Activated naive CD4-positive, alpha-beta T cell (primary cell): Measurements from ENCODE around the gene KCNJ8.
"Not testable (repeated sequence)": the region's sequence is repeated elsewhere in the genome, so short reads cannot be mapped to it uniquely, and the experiment has no call there.

Experiments used
- DNase-seq, 4 experiments: peaks; one replicate each; lab custom pipeline; 2025; lab: John Stamatoyannopoulos, UW

KCNJ8 gene

DNA sequence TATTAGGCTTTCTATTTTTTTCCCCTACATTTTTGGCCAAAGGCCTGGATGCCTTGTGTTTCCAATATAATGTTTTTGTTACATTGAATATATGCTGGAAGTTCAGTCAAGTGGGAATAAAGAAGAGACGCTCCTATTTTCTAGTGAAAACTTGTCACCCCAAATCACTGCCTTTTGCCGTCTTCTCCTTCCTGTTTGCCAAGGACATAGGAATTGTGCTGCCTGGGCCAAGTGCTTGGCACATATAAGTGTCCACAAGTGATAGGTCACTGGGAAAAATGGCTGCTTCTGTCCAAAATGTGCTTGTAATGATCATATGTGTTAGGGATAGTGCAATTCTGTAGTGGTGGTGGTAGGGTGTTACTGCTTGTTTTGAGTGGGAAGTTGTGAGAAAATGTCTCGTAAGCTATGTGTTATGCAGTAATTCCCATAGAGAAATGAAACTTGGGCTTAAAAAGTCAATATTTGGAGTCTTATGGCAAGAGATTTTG is 11.6 kb upstream of the KCNJ8 start:
- DNase-seq, result no peak

DNA sequence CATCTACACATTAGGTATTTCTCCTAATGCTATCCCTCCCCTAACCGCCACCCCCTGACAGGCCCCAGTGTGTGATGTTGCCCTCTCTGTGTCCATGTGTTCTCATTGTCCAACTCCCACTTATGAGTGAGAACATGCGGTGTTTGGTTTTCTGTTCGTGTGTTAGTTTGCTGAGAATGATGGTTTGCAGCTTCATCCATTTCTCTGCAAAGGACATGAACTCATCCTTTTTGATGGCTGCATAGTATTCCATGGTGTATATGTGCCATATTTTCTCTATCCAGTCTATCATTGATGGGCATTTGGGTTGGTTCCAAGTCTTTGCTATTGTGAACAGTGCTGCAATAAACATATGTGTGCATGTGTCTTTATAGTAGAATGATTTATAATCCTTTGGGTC is 8.2 kb upstream of the KCNJ8 start:
- DNase-seq, result not testable (repeated sequence)

DNA sequence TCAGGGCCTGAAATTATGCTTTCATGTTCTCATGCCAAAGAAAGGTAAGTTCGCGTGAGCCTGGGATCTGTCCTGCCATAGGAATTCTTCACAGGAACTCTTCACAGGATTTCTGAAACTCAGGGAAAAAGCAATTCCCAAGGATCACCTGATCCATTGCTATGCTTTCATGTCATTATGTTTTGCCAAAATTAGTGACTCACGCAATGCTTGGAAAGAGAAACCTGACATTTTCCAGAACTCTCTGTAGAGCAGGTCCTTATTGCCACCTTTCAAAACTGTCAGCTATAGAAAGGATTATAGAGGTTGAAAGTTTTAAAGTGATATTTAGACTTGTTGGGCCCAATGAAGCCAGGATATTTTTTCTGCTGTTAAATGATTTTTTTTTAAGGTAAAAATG is 6.3 kb upstream of the KCNJ8 start:
- DNase-seq, result no peak

DNA sequence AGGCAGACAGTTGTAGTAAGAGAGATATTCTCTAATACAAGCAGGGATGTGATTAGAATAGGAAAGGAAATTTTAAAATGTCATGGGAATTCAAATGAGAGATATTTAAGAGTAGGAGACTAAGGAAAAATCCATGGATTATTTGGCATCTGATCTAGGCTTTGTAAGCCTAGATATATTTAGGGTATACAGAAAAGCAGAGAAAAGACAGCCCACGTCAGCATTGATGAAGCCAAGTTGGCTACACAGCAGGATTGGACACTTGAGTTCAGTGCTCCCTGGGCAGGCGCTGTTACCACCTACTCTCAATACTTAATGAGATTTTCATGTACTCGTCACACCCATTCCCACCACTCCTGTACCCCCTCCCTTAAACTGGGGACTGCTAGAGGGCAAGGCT is 1.7 kb upstream of the KCNJ8 start:
- no peak for DNase-seq

DNA sequence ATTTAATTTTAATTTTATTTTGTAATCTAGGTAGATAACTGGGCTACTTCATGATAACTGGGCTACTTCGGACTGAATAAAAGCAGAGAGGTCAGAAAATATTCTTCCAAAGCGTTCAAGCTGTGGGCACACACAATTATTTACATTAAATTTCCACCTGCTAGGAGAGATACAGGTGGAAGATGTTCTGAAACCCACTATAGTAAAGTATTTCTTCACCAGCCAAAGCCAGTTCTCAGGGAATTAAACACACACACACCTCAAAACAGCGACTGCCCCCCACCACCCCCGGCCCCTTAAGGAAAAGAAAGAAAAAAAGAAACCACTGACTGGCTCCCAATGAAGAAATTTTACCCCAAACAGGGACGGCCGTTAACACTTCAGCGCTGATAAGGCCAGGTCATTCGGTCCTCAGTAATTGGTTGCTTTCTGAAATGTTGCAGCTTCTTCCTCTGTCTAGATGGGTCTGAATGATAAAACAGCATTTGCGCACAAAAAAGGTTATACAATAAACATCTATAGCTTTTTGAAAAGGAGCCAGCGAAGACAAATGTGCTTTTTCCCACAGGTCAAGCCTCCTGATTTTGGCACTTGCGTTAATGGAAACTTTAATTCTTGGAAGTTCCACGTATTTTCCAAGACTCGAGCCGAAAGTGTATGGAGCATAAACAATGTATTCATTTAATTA is 771 bp upstream of the KCNJ8 start:
- no peak for DNase-seq

DNA sequence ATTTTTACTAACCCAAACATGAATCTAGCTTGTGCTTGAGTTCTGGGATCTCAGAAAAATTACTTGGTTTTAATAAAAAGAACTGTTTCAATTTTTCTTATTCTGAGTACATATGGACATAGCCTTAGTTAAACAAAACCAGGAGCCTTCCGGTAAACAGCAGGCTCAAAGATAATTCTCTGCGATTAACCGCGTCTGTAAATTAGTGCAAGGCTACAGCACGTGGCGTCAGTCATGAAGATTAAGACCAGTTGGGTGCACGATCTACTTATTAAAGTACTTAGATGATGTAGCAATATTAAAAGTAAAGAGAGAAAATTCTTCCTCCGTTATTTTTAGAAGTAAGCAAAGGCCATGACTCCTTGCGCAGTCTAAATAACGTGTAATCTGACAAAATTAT is 700 bp downstream of the KCNJ8 start:
- no peak for DNase-seq

DNA sequence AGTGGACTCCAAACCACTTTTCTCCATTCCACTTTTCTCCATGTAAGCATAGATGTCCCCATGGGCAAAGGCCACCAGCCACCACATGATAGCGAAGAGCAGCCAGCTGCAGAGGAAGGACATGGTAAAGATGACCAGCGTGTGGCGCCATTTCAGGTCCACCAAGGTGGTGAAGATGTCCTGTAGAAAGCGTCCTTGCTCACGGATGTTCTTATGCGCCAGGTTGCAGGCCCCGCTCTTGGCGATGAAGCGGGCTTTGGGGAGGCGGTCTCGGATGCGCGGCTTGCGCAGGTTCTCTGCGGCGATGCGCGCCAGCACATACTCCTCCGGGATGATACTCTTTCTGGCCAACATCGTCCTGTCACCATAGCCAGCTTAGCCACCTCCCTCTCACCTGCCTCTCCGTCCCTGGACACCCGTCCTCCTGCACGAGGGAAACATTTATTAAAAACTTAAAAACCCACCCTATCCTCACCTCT is 1.2 kb downstream of the KCNJ8 start:
- no peak for DNase-seq

DNA sequence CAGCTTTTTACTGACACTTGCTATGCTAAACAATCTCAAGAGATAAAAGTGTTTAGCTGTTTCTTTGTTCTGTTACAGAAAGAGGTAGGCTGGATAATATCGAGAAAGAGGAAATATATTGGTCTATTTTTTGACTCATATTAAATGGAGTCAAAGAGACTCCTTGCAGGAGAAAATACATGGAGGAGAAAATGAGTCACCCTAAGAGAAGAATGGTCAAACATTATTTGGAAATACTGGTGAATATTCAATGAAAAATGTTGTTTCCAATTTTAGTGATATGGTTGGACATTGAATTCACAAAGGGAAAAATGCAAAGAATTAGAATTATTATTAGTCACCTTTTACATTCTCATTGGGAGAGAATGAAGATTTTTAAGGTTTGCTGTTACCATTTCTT is 3.2 kb downstream of the KCNJ8 start:
- DNase-seq, result no peak

DNA sequence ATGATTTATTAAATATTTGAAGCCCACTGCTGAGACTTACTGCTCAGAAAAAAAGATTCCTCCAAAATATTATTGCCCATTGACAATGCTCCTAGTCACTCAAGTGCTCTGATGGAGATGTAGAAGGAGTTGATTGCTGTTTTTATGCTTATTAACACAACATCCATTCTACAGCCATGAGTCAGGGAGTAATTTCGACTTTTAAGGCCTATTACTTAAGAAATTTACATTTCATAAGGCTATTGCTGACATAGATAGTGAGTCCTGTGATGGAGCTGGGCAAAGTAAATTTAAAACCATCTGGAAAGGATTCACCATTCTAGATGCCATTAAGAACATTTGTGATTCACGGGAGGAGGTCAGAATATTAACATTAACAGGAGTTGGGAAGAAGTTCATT is 5.2 kb downstream of the KCNJ8 start:
- no peak for DNase-seq

DNA sequence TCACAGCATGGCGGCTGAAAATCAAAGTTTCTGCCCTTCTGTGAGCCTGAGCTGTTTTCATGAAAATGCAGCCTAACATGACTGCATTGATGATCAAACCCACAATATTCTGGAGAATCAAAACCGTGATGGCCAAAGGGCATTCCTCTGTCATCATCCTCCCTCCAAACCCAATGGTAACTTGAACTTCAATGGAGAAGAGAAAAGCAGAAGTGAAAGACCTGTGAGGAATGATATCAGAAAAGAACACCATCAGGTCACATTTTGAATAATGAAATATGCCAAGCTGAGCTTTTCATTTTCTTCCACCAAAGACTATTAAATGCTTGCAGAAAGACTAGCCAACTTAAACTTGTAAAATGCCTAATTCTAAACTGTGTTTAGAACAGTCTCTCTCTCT is 8.1 kb downstream of the KCNJ8 start:
- no peak for DNase-seq

DNA sequence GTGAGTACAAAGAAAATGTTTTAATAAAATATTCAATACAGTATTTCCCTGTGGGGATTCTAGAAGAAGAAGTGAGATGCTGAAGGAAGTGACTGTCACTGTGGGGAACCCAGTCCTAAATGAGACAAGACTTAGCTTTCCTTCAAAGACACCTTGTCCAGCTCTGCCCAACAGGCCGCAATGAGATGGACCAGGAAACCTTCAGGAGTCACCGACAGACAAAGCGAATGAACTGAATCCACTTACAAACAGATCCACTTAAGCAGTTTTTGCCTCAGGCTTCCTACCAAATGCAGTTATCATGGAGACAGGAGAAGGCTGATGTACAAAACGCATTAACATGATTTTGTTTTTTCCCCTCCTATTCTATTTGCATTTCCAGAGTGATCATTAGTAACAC is 9.6 kb downstream of the KCNJ8 start:
- DNase-seq, result no peak

DNA sequence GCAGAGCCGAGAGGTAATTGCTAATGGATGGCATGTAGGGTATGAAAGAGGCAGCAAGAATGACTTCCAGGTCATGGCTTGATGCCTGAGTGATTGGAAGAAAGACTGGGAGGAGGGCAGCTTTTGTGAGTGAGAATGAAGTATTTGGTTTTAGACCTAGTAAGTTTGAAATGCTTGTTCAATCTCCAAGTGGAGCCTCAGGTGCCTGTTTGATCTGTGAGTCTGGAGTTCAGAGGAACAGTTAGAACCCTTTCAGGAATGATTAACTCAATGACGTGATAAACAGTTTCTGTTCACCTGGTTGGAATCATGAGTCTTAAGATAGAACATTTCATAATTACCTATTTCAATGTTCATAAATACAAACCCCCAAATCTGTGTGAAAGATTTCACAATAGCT is 10.4 kb downstream of the KCNJ8 start:
- DNase-seq, result no peak

DNA sequence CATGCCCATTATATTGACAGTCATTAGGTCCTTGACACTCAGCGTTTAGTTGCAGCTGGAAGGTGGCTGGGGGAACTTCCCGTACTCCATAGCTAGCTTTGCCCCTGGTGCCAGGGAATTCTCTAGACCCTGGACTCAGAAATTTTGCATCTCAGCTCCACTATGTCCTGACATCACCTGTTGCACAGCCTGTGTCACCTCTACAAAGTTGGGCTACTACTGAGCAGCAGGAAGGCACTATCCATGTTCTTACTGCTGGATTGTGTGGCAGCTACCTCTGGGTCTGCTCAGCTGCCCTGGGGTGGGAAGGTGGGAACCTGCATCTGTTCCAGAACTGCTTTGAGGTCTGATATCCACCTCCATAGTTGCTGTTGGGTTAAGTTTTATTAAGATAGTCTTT is 11.0 kb downstream of the KCNJ8 start:
- DNase-seq, result no peak

DNA sequence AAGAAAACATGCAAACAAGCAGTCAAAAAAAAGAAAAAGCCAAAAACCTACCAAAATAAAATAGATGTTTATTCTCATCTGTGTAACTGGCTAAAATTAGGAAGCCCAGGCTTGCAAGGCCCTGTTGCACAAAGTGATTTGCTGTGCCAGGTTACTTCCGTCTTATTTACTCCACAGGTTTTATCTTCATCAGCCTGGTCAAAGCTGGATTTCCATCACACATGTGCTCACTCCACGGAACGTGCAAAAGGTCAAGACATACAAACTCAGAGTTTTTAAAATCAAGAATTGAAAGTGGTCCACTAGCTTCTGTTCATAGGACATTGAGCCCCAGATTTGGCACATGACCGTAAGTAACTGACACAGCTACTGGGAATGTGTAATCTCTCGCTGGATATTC is 14.8 kb downstream of the KCNJ8 start:
- DNase-seq, result no peak

DNA sequence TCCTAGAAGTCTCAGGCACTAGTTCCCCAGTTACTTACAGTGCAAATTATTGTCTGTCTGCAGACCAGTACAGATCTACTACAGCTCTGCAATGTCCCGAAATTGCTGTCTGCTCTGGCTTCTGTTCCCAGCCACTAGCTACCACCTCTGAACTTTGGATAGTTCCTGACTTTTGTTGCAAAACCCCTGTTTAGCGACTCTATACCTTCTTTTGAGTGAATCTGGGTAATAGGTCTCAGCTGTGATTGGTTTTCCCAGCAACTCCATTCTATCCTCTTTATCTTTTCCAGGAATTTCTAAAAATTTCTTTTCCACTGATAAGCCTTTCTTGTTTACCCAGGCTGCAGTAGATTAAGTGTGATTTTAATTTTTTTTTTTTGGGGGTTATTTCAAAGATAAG is 16.8 kb downstream of the KCNJ8 start:
- DNase-seq, result no peak

DNA sequence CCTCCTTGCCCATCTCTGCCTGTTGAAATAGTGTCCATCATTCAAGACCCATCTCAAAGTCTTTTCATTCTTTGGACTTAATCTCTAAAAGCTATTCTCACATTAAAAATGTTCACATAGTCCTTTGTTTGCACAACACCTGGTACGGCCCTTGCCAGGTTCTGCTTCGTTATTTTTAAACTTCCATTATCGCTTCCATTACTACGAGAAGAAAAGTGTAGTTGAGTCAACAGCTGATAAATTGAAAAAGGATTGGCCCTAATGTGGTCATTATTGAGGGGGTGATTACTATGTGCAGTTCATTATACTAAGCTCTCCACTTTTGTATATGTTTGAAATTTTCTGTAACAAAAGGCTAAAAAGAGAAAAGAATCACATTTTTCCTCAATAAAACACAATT is 17.8 kb downstream of the KCNJ8 start:
- DNase-seq, result no peak

DNA sequence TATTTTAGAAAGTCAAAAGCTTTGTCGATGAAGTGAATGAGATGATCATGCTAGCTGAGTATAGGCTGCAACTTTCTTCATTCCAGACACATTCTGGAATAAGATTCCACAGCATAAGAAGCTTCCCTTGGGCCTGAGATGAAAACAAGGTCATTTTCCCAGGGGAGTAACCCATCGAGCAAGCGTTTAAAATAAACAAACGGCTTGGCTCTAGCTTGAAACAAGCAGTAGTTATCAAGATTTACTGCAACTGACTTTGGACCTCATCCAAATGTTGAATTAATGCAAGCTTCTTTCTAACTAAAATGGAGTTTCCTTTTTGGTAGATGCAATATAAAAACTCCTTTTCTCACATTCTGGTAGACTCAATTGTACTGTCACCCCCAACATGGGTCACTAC is 23.0 kb downstream of the KCNJ8 start:
- DNase-seq, result no peak

DNA sequence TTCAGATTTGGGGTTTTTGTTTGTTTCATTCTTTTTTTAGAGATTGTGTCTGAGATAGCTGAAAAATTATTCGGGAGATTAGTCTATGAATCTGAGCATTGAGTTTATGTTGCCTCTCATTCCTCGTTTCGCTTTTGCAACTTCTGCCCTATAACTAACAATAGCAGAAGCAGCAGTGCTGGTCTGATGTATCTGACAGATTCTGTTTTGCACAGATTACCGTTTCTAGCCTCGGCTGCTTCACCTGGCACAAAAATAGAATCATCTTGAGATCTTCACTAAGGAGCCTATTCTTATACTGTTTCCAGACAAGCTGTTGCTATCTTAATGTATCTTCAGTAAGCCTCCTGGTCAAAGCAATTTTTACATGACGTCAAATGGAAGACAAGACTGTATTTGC is 29.2 kb downstream of the KCNJ8 start:
- DNase-seq, result no peak

DNA sequence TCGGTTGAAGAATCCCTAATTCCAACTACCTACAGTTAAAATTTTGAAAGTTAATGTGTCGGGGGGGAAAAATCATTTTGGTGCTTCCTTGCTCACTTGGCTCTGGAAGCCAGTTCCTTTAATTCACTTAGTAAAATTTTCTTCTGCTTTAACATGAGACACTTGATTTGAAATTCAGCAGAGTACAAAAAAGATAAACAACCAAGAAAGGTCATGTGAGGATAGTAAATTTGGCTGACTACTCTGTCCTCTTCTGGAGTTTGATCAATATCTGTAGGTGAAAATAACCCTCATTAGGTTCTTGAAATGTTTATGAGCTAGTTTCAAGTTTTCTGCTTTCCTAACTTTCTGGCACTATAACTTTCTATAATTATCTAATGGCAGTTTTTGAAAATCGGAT is 43.4 kb downstream of the KCNJ8 start:
- no peak for DNase-seq

DNA sequence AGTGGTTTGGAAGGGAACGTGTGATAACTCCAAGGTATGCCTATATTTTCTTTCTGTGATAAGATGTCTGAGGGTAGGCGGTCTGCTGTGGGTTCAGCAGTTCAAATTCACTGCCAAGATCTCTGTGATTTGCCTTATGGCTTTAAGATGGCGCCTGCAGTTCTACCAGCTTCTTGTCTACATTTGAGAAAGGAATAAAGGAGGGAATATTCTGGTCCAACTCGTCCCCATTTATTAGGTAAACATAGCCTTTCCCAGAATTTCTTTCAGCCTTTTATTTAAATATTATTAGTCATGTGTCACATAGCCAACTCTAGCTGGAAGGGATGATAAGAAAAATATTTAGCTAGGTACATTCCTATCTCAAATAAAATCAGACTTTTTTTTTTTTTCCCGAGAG is 48.8 kb downstream of the KCNJ8 start:
- no peak for DNase-seq

DNA sequence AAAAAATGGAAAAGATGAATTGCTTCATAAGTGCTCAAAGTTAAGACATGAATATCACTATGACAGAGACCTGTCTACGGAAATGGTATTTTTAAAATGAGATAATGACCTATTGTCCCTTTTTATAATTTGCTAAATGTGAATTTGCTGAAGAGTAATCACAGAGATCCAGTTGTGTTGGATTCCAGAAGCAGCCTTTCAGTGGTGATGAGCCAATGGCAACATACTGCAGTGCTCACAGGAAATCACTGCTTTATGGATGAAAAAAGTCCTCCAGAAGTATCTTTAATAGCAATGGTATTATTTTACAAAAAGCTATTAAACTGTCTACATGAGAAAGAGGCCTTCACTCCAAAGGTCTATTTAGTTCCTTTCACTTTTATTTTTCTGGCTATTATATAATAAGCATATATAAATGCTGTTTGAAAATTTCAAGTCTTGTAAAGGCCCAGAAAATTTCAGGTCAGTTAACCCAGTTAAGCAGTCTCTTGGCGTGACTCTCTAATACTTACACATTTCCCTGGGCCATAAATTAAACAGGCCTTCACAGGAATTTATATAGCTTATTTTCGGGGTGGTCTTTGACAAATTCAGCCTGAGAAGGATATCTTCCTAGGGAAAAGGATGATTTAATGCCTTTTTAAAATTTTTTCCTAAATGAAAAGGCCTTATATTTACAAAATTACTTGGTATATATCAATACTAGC is 55.4 kb downstream of the KCNJ8 start:
- no peak for DNase-seq

DNA sequence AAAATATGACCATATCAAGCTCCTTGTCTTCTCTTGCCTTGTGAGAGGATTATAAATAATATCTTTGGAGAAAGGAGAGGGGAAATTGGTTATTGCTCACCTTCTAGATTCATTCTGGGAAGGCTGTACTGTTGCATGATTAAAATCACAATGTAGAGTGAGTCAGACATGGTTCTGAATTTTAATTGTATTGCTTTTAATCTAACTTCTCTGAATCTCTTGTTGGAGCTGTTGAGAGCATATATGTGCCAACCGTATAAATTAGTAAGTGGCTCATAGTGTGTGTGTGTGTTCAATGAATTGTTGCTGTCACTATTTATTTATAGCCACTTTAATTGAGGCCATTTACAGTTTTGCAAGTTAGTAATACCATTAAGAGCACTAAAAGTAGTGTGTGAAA is 56.1 kb downstream of the KCNJ8 start:
- DNase-seq, result no peak

DNA sequence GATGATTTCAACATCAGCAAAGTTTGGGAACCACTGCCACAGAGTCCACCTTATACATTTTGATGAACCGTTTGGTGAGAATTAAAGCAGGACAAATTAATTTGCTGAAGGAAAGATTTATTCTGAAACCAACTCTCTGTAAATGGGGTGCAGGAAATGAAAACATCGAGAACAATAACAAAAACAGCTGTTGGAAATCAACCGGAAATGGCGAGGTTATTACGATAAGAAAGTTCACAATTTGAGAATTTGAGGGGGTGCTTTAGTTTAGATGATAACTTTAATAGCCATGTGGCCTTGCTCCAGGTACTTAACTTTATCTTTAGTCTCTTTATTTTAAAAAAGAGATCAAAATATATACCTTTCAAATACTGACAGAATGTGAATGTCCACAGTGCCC is 56.7 kb downstream of the KCNJ8 start:
- no peak for DNase-seq

DNA sequence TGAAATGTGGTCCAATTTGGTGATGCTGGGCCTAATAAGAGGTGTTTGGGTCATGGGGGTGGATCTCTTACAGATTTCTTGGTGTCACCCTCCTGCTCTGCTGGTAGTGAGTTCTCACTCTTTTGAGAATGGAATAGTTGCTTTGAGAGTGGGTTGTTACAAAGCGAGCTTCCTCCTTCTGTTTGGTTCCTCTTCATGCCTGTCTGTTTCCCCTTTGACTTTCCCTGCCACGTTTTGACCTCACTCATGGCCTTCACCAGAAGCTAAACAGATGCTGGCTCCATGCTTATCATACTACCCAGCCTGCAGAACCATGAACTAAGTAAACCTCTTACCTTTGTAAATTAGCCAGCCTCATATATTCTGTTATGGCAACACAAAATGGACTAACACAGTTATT is 59.1 kb downstream of the KCNJ8 start:
- no peak for DNase-seq
